Osteoblast (primary cell): ENCODE data around the gene SERPINI1. TPM values are rescaled to one million over a fixed set of nuclear protein-coding genes. Genes with fewer than 3 reads are reported as not detected.
A peak's percentile ranks its signal among the peaks of the same experiment; 100 is the strongest.

Source experiments
- DNase-seq: peaks from one replicate; pipeline ENCODE4 v3.0.0; 2011; ENCODE audit warnings: low spot score, mixed read lengths; ENCODE audit not compliant: insufficient read length; ENCODE audit errors: missing footprints
- H2AFZ ChIP-seq: 2 replicates; pipeline ENCODE4 v1.6.0; 2011; ENCODE audit warnings: mild to moderate bottlenecking, low read length
- H3K27ac ChIP-seq: 2 replicates; pipeline ENCODE4 v1.5.1; 2011; ENCODE audit warnings: mild to moderate bottlenecking, low read depth, low read length, moderate library complexity
- H3K27me3 ChIP-seq: 2 replicates; pipeline ENCODE4 v1.6.0; 2012; ENCODE audit warnings: mild to moderate bottlenecking, control low read depth, inconsistent platforms, low read length, moderate library complexity; ENCODE audit not compliant: insufficient read depth
- H3K36me3 ChIP-seq: 2 replicates; pipeline ENCODE4 v1.5.1; 2011; ENCODE audit warnings: mild to moderate bottlenecking, low read length, control low read depth, moderate library complexity; ENCODE audit not compliant: insufficient read depth
- H3K4me1 ChIP-seq: 2 replicates; pipeline ENCODE4 v1.5.1; 2011; ENCODE audit warnings: mild to moderate bottlenecking, low read length, control low read depth, moderate library complexity; ENCODE audit not compliant: insufficient read depth
- H3K4me2 ChIP-seq: 2 replicates; pipeline ENCODE4 v1.6.0; 2011; ENCODE audit warnings: mild to moderate bottlenecking, low read length; ENCODE audit not compliant: insufficient read depth
- H3K4me3 ChIP-seq: fragments of 200-600 bp; sonication (generic); 3 replicates; pipeline ENCODE4 v1.5.1; 2012; ENCODE audit warnings: mild to moderate bottlenecking, low read length, inconsistent platforms; ENCODE audit not compliant: insufficient read depth
- H3K79me2 ChIP-seq: 2 replicates; pipeline ENCODE4 v1.6.0; 2012; ENCODE audit warnings: mild to moderate bottlenecking, low read length, control low read depth, inconsistent platforms; ENCODE audit not compliant: insufficient read depth
- H3K9me3 ChIP-seq: 2 replicates; pipeline ENCODE4 v1.5.1; 2011; ENCODE audit warnings: low read depth, low read length, control low read depth
- H4K20me1 ChIP-seq: 2 replicates; pipeline ENCODE4 v1.6.0; 2012; ENCODE audit warnings: mild to moderate bottlenecking, low read length, control low read depth; ENCODE audit not compliant: insufficient read depth
- CTCF ChIP-seq: IDR thresholded peaks from 2 replicates; pipeline ENCODE4 v1.5.1; 2011; ENCODE audit warnings: mild to moderate bottlenecking, low read depth, low read length, moderate library complexity; ENCODE audit errors: extremely low read depth
- total RNA-seq: library from RNA; depleted of rRNA; stranded (reverse); fragments of >200 nt; gene quantifications from 2 replicates; pipeline ENCODE4 v1.2.3, GENCODE V29; 2012

Gene SERPINI1
- total RNA-seq, 1 donor: 1.4 TPM

GRCh38 chr3:167718582-167718981 lies 16.9 kb upstream of the SERPINI1 start:
- no peak for DNase-seq
- Histone ChIP-seq H3K79me2 (peaks cover 79% of the 10 kb centered on the region), H2AFZ (no peak overlapping the region), H3K4me3 (no peak overlapping the region), H3K27ac (no peak overlapping the region), H3K36me3 (peaks cover 15% of the 10 kb centered on the region), H3K4me2 (no peak overlapping the region), H4K20me1 (peaks cover 7% of the 10 kb centered on the region), H3K4me1 (no peaks in the 10 kb centered on the region), H3K27me3 (no peaks in the 10 kb centered on the region), H3K9me3 (no peaks in the 10 kb centered on the region)
- no peak for TF ChIP-seq CTCF

- Histone ChIP-seq H3K27ac (no peak overlapping the region), H3K79me2 (peaks cover 89% of the 10 kb centered on the region), H3K36me3 (peaks cover 12% of the 10 kb centered on the region), H3K9me3 (no peaks in the 10 kb centered on the region), H4K20me1 (peaks cover 23% of the 10 kb centered on the region), H3K27me3 (no peaks in the 10 kb centered on the region), H3K4me3 (no peak overlapping the region), H2AFZ (no peak overlapping the region), H3K4me1 (peaks cover 3% of the 10 kb centered on the region), H3K4me2 (no peak overlapping the region)
- DNase-seq: no peak
- TF ChIP-seq CTCF: no peak
Observed at GRCh38 chr3:167723025-167723512, 12.5 kb upstream of the SERPINI1 start.

GRCh38 chr3:167723872-167724271 lies 11.6 kb upstream of the SERPINI1 start:
- Histone ChIP-seq H3K4me2 (no peak overlapping the region), H3K27ac (no peak overlapping the region), H4K20me1 (peaks cover 31% of the 10 kb centered on the region), H3K9me3 (no peaks in the 10 kb centered on the region), H3K27me3 (no peaks in the 10 kb centered on the region), H3K79me2 (peaks cover 90% of the 10 kb centered on the region), H3K4me3 (no peak overlapping the region), H3K4me1 (peaks cover 10% of the 10 kb centered on the region), H3K36me3 (peaks cover 6% of the 10 kb centered on the region), H2AFZ (no peak overlapping the region)
- no peak for TF ChIP-seq CTCF
- no peak for DNase-seq

- Histone ChIP-seq H3K9me3 (no peaks in the 10 kb centered on the region), H2AFZ (no peak overlapping the region), H4K20me1 (peaks cover 68% of the 10 kb centered on the region), H3K27me3 (no peaks in the 10 kb centered on the region), H3K4me2 (peak overlapping the region; percentile 14), H3K79me2 (peaks cover 99% of the 10 kb centered on the region), H3K4me3 (no peak overlapping the region), H3K36me3 (no peaks in the 10 kb centered on the region), H3K4me1 (peaks cover 11% of the 10 kb centered on the region), H3K27ac (peak overlapping the region; percentile 51)
- peak; percentile 32 for DNase-seq
- TF ChIP-seq CTCF: no peak
Observed at GRCh38 chr3:167728176-167728575, 7.3 kb upstream of the SERPINI1 start.
